Measurements from ENCODE around the gene PDZD4.

Gene PDZD4

GRCh38 chrX:153806999-153807575 is 23.3 kb downstream of the PDZD4 start:
- DNase-seq (ENCODE audit: low read depth): no peak

GRCh38 chrX:153805436-153805835 is 24.9 kb downstream of the PDZD4 start:
- no peak for DNase-seq (ENCODE audit: low read depth)

- DNase-seq (ENCODE audit: low read depth): no peak
Measured at GRCh38 chrX:153804621-153805020, 25.7 kb downstream of the PDZD4 start.

GRCh38 chrX:153804100-153804595 is 26.2 kb downstream of the PDZD4 start:
- no peak for DNase-seq (ENCODE audit: low read depth)

- no peak for DNase-seq (ENCODE audit: low read depth)
Measured at GRCh38 chrX:153803211-153804099, 26.9 kb downstream of the PDZD4 start.

- DNase-seq (ENCODE audit: low read depth): no peak
Measured at GRCh38 chrX:153802513-153803045, 27.8 kb downstream of the PDZD4 start.

GRCh38 chrX:153801669-153802068 is 28.7 kb downstream of the PDZD4 start:
- DNase-seq (ENCODE audit: low read depth): no peak

- DNase-seq (ENCODE audit: low read depth): no peak
Measured at GRCh38 chrX:153800746-153801145, 29.6 kb downstream of the PDZD4 start.

- DNase-seq (ENCODE audit: low read depth): no peak
Measured at GRCh38 chrX:153800177-153800722, 30.1 kb downstream of the PDZD4 start.

- no peak for DNase-seq (ENCODE audit: low read depth)
Measured at GRCh38 chrX:153799326-153799725, 31.0 kb downstream of the PDZD4 start.

GRCh38 chrX:153797415-153798015 is 32.8 kb downstream of the PDZD4 start:
- DNase-seq (ENCODE audit: low read depth): no peak

GRCh38 chrX:153794897-153795816 is 35.2 kb downstream of the PDZD4 start:
- DNase-seq (ENCODE audit: low read depth): no peak

GRCh38 chrX:153794018-153794896 is 36.1 kb downstream of the PDZD4 start, which contains the start of the genes IDH3G and SSR4:
Gene IDH3G (minus strand): TSS chrX:153794375. CDS start chrX:153794326, 49 bp downstream.
Gene SSR4 (plus strand): TSS chrX:153794668. CDS start chrX:153794688, 20 bp downstream.
- DNase-seq (ENCODE audit: low read depth): peak; percentile 81

- DNase-seq (ENCODE audit: low read depth): no peak
Measured at GRCh38 chrX:153793291-153793690, 37.1 kb downstream of the PDZD4 start.

- no peak for DNase-seq (ENCODE audit: low read depth)
Measured at GRCh38 chrX:153792368-153792767, 38.0 kb downstream of the PDZD4 start.

GRCh38 chrX:153791104-153791852 is 39.1 kb downstream of the PDZD4 start:
- no peak for DNase-seq (ENCODE audit: low read depth)

GRCh38 chrX:153789654-153790053 is 40.7 kb downstream of the PDZD4 start:
- no peak for DNase-seq (ENCODE audit: low read depth)

GRCh38 chrX:153786669-153787068 is 43.7 kb downstream of the PDZD4 start:
- DNase-seq (ENCODE audit: low read depth): no peak

- no peak for DNase-seq (ENCODE audit: low read depth)
Measured at GRCh38 chrX:153784325-153784967, 45.9 kb downstream of the PDZD4 start.

All from GM04504 (cell line).